B cell (primary cell): ENCODE measurements around the gene RBM26.

Source experiments
- CTCF ChIP-seq: fragments of 200-600 bp; IDR thresholded peaks from one replicate; pipeline ENCODE4 v1.8.0; 2022; ENCODE audit warnings: antibody characterized with exemption, mild to moderate bottlenecking
- EZH2 ChIP-seq: IDR thresholded peaks from 2 replicates; pipeline ENCODE4 v1.6.1; 2012; ENCODE audit warnings: borderline replicate concordance, low read depth, mild to moderate bottlenecking, moderate library complexity, low read length; ENCODE audit not compliant: insufficient read depth, poor library complexity, severe bottlenecking

GRCh38 chr13:79282976-79283375 lies 123.1 kb downstream of the RBM26 start:
- TF ChIP-seq CTCF (no peak), EZH2 (no peak)
